ENCODE measurements around the gene CAMTA1.

CAMTA1 gene

GRCh38 chr1:7473223-7474142 is 688.2 kb downstream of the CAMTA1 start:
- no peak for DNase-seq

GRCh38 chr1:7474143-7474490 is 688.9 kb downstream of the CAMTA1 start:
- no peak for DNase-seq

- DNase-seq, result no peak
Observed at GRCh38 chr1:7474786-7475502, 689.7 kb downstream of the CAMTA1 start.

GRCh38 chr1:7475691-7476090 is 690.4 kb downstream of the CAMTA1 start:
- no peak for DNase-seq

- no peak for DNase-seq
Observed at GRCh38 chr1:7476402-7476801, 691.1 kb downstream of the CAMTA1 start.

- DNase-seq, result no peak
Observed at GRCh38 chr1:7476861-7477547, 691.8 kb downstream of the CAMTA1 start.

GRCh38 chr1:7477593-7477992 is 692.3 kb downstream of the CAMTA1 start:
- DNase-seq, result no peak

GRCh38 chr1:7478142-7478790 is 693.0 kb downstream of the CAMTA1 start:
- no peak for DNase-seq

GRCh38 chr1:7478809-7479499 is 693.7 kb downstream of the CAMTA1 start:
- peak; percentile 74 for DNase-seq

GRCh38 chr1:7479571-7479970 is 694.3 kb downstream of the CAMTA1 start:
- no peak for DNase-seq

- no peak for DNase-seq
Observed at GRCh38 chr1:7481194-7481593, 695.9 kb downstream of the CAMTA1 start.

GRCh38 chr1:7482077-7482476 is 696.8 kb downstream of the CAMTA1 start:
- DNase-seq, result no peak

- DNase-seq, result no peak
Observed at GRCh38 chr1:7482772-7483495, 697.7 kb downstream of the CAMTA1 start.

GRCh38 chr1:7483634-7484383 is 698.6 kb downstream of the CAMTA1 start:
- no peak for DNase-seq

- DNase-seq, result no peak
Observed at GRCh38 chr1:7485086-7485780, 700.0 kb downstream of the CAMTA1 start.

GRCh38 chr1:7485826-7486225 is 700.6 kb downstream of the CAMTA1 start:
- no peak for DNase-seq

- DNase-seq, result no peak
Observed at GRCh38 chr1:7487766-7488474, 702.7 kb downstream of the CAMTA1 start.

GRCh38 chr1:7488475-7488842 is 703.2 kb downstream of the CAMTA1 start:
- DNase-seq, result no peak

GRCh38 chr1:7489586-7489985 is 704.3 kb downstream of the CAMTA1 start:
- no peak for DNase-seq

- no peak for DNase-seq
Observed at GRCh38 chr1:7490576-7490975, 705.3 kb downstream of the CAMTA1 start.
